ENCODE data around the gene MAP3K13. TPM values are rescaled to one million over a fixed set of nuclear protein-coding genes. Genes with fewer than 3 reads are reported as not detected.

The MAP3K13 gene
- total RNA-seq, 4 donors from 2014 or later: 8.4 to 18.0 (median 13.6) TPM

GRCh38 chr3:185335799-185336198 is 27.1 kb upstream of the MAP3K13 start:
- TF ChIP-seq EP300 (IDR thresholded peaks at IDR 0.05): no peak
- no peak for TF ChIP-seq POLR2A (IDR thresholded peaks at IDR 0.05)
- no peak for TF ChIP-seq CTCF (IDR thresholded peaks at IDR 0.05)
- H3K9me3 ChIP-seq: no peaks in the 10 kb centered on the region
- no peak overlapping the region for H3K4me3 ChIP-seq
- H3K27ac ChIP-seq: no peak overlapping the region
- no peaks in the 10 kb centered on the region for H3K27me3 ChIP-seq
- no peaks in the 10 kb centered on the region for H3K36me3 ChIP-seq
- DNase-seq (ENCODE audit: low spot score in 2 of 2): no peak
- no peaks in the 10 kb centered on the region for H3K4me1 ChIP-seq

- Histone ChIP-seq H3K36me3 (no peaks in the 10 kb centered on the region), H3K4me3 (no peak overlapping the region), H3K9me3 (no peaks in the 10 kb centered on the region), H3K27me3 (no peaks in the 10 kb centered on the region), H3K4me1 (no peaks in the 10 kb centered on the region), H3K27ac (no peak overlapping the region)
- 83 to 89% methylated on average over 5 of the region's 5 CpGs for WGBS, 2 donors
- TF ChIP-seq EP300 (IDR thresholded peaks at IDR 0.05) (no peak), POLR2A (IDR thresholded peaks at IDR 0.05) (no peak), CTCF (IDR thresholded peaks at IDR 0.05) (no peak)
- no peak for DNase-seq (ENCODE audit: low spot score in 2 of 2)
Observed at GRCh38 chr3:185337231-185337816, 25.6 kb upstream of the MAP3K13 start.

GRCh38 chr3:185339945-185340344 is 23.0 kb upstream of the MAP3K13 start:
- WGBS, 2 donors: 86 to 89% methylated on average over 2 of the region's 2 CpGs
- Histone ChIP-seq H3K9me3 (no peaks in the 10 kb centered on the region), H3K4me3 (no peak overlapping the region), H3K36me3 (no peaks in the 10 kb centered on the region), H3K27ac (no peak overlapping the region), H3K27me3 (no peaks in the 10 kb centered on the region), H3K4me1 (no peaks in the 10 kb centered on the region)
- DNase-seq (ENCODE audit: low spot score in 2 of 2): no peak
- TF ChIP-seq POLR2A (IDR thresholded peaks at IDR 0.05) (no peak), CTCF (IDR thresholded peaks at IDR 0.05) (no peak), EP300 (IDR thresholded peaks at IDR 0.05) (no peak)

- Histone ChIP-seq H3K4me1 (no peaks in the 10 kb centered on the region), H3K27ac (no peak overlapping the region), H3K27me3 (no peaks in the 10 kb centered on the region), H3K36me3 (no peaks in the 10 kb centered on the region), H3K9me3 (no peaks in the 10 kb centered on the region), H3K4me3 (no peak overlapping the region)
- no peak for TF ChIP-seq POLR2A (IDR thresholded peaks at IDR 0.05)
- TF ChIP-seq EP300 (IDR thresholded peaks at IDR 0.05): no peak
- no peak for TF ChIP-seq CTCF (IDR thresholded peaks at IDR 0.05)
- no peak for DNase-seq (ENCODE audit: low spot score in 2 of 2)
- WGBS, 2 donors: 91 to 94% methylated on average over 2 of the region's 2 CpGs
Observed at GRCh38 chr3:185340751-185341150, 22.2 kb upstream of the MAP3K13 start.

GRCh38 chr3:185341616-185342458 is 21.1 kb upstream of the MAP3K13 start:
- TF ChIP-seq EP300 (IDR thresholded peaks at IDR 0.05) (no peak), POLR2A (IDR thresholded peaks at IDR 0.05) (no peak), CTCF (IDR thresholded peaks at IDR 0.05) (no peak)
- DNase-seq (ENCODE audit: low spot score in 2 of 2): no peak
- Histone ChIP-seq H3K27me3 (no peaks in the 10 kb centered on the region), H3K27ac (no peak overlapping the region), H3K4me3 (no peak overlapping the region), H3K9me3 (no peaks in the 10 kb centered on the region), H3K36me3 (no peaks in the 10 kb centered on the region), H3K4me1 (no peaks in the 10 kb centered on the region)
- WGBS, 2 donors: 77 to 81% methylated on average over 5 of the region's 5 CpGs
